Activated CD4-positive, CD25-positive, alpha-beta regulatory T cell treated with anti-CD3 and anti-CD28 coated beads, Interleukin-2, amount 50 U/mL, for 72 hours (primary cell): ENCODE measurements around the gene SLC12A2.

Experiments
- DNase-seq: peaks from one replicate; pipeline ENCODE4 v3.0.0; 2021

The SLC12A2 gene

GRCh38 chr5:128192368-128192767 is 108.8 kb downstream of the SLC12A2 start:
- DNase-seq, result no peak

DNA sequence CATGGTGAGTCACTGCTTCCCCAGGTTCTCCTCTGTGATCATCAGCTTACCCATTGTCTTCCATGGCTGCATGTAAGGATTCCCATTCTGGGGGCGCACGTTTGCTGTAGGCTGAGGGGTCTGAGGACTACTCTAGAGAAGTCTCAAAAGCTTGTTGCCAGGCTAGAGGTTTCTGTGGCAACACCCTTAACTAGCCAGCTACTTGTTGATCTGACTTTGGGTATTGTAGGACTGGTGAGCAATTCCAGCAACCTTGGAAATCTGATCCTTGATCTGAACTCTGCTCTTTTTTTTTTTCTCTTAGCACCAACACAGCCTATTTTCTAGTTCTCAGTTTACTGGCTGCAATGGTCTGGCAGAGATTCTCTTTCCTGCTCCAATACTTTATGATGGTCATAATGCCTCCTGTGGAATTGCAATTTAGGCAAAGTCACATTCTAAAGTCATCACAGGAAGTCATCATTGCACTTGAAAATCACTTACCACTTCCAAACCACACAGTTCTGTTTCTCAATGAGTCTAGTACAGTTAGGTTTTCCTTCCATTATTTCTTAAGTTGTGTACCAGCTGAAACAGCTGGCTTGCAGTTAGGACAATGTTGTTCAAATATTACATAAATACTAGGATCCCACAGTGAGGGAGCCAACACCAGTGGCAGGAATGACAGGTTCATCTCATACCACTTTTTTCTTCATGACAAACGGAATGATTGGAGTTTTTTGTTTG is 110.3 kb downstream of the SLC12A2 start:
- DNase-seq, result no peak

DNA sequence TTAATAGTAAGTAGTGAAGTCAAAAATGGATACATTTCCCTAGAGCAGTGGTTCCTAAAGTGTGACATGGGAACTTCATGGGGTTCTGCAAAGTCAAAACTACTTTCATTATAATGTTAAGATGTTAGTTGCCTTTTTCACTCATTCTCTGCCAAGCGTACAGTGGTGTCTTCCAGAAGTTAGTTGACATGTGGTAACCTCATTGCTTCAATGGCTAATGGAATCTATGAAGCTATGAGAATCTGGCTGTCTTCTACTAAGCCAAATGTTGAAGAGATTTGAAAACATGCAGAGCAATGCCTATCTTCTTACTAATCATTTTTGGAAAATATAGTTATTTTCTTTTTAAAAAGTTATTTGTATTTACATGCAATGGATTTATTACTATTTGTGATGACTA is 111.8 kb downstream of the SLC12A2 start:
- no peak for DNase-seq

GRCh38 chr5:128196080-128196479 is 112.5 kb downstream of the SLC12A2 start:
- no peak for DNase-seq

DNA sequence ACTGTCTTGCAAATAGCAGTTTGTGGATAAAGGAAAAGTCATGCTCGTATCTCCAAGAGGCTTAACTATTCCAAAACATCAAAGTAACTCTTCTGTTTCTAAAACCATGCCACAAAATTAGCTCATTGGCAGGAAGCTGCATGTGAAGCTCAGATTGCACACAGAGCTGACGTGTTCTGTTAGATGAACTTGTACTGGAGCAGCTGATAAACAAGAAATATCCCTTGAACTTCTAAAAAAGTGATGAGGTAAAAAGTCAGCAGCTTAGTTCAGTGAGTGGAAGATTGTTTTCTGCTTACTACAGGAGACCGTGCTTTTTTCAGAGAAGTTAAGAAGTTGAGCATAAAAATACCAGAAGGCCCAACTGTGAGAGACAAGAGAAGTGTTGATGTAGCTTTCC is 113.2 kb downstream of the SLC12A2 start:
- no peak for DNase-seq

DNA sequence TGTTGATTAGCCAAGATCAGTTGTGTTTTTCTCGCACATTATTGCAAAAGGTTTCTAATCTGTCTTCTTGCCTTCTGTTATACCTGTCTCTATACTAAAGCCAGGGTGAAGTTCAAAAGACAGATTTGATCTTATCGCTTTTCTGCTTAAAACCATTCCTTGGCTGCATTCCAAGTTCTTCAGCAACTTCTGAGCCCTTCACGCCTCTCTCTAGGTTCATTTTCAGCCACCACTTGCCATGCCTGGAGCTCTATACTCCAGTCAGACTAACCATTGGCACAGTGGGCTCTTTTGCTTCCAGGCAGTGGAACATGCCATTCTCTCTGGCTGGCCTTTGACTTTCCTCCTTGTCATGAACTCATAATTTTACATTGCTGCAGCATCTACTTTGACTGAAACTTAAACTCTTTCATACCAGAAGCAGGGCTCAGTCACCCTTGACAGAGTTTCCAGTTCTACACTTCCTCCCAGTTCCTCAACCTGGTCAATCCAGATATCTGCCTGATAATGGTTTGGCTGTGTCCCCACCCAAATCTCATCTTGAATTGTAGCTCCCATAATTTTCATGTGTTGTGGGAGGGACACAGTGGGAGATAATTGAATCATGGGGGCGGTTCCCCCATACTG is 114.4 kb downstream of the SLC12A2 start:
- no peak for DNase-seq

DNA sequence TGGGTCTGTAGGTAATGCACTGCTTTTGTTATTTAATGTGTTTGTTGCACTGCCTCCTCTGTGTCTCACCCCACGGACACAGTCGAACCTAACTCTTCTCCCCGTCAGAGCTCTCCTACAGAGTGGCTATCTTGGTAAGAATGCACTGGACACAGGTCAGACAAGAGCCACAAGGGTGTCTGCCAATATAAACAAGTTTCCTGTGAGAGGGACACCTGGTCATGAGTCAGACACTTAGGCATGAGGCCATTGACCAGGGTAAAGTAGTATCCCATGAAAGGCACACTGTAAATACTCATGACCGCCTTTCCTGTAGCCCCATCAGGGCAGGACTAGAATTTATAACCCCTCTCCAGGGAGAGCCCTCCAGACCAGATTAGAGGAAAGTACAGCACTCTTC is 115.5 kb downstream of the SLC12A2 start:
- no peak for DNase-seq

DNA sequence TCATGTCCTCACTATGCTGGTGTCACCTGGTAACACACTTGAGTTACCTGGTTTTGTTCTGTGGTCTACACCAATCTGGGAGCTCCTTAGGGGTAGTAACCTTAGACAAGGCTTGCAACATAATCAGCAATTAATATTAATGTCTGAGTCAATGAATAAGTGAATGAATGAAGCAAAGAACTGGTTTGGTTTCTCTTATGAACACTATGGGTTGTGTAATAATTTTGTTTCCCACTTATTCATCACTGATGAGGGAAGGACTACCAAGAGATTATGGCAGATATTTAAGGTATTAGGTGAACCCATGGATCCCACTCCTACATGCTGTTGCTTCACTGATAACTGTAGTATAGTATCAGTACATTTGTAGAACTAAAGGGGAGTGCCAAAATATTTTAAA is 116.0 kb downstream of the SLC12A2 start:
- no peak for DNase-seq

- DNase-seq, result peak; percentile 86
These were observed 117.7 kb downstream of the SLC12A2 start for GRCh38 chr5:128201065-128201926.

DNA sequence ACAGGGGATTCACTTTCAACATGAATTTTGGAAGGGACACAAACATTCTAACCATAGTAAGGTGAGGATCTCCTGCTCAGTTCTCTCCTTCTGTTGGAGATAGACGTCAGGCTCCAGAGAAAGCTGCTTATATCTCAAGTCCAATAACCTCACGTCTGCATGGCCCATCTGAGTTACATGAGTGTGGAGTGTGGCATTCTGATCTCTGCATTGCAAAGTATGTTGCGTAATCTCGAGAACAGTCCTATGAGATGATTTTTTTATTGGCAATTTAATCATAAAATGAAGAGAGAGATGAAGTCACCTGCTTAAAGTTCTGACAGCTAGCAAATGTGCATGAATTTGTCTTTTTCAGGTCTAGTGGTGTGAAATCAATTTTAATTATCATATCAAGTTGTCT is 118.8 kb downstream of the SLC12A2 start:
- no peak for DNase-seq

DNA sequence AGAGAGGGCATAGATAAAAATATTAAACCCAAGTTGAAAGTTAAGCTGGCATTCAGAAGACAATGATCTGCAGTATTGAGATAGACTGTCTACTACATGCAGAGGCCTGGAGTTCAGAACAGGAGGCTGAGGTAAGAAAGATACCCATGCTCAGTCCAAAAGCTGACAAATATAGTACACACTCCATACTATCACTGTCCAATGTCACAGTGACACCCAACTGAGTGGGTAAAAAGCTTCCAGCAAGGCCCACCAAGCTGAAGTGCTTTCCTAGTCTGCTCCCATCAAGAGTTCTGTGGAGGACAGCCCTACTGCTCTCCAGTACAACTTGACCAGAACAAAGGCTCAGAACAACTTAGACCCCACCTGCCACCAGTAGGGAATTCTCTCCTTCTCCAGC is 124.9 kb downstream of the SLC12A2 start:
- no peak for DNase-seq

DNA sequence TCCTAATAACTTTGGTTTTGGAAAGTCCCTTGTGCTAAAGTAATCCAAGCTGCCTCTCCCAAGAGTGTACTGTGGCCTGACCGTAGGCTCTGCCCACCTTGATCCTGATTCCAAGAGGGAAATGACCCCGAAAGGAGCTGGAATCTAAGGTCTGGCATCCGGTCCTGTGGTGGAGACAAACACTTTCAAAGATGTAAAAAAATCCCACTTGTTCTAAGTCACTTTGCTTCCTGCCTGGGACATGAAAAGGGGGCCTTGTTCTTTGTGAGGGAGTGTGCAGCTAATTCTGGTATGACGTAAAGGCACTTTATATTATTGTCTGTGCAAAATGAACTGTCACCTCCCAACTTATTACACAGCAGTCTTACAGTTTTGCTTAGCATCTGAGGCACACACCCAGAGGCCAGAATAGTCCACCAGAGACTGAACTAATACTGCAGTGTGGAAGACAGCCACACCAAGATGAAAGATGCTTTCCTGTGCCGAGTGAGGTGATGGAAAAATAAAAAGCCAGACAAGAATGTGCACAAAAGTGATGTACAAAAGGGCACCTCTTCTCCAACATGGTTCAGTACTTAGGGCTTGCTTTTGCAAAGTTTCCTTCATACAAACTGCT is 128.7 kb downstream of the SLC12A2 start:
- DNase-seq, result no peak

GRCh38 chr5:128213340-128213739 is 129.8 kb downstream of the SLC12A2 start:
- DNase-seq, result no peak

DNA sequence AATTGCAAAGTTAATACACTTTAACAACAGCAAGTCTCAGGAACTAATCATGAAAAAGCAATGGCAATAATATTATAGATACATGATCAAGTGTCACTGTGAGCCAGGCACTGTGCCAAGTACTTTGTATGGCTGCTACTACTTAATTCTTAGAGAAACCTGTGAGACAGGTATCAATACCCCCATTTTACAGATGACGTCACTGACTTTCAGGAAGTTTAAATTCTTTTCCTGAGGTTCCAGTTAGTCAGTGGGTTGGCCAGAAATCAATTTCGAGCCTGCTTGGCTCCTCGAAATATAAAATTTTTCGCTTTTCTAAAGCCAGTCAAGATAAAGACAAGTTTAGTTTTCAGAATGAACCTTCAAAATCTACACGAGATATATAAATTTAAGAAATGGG is 130.3 kb downstream of the SLC12A2 start:
- DNase-seq, result no peak

DNA sequence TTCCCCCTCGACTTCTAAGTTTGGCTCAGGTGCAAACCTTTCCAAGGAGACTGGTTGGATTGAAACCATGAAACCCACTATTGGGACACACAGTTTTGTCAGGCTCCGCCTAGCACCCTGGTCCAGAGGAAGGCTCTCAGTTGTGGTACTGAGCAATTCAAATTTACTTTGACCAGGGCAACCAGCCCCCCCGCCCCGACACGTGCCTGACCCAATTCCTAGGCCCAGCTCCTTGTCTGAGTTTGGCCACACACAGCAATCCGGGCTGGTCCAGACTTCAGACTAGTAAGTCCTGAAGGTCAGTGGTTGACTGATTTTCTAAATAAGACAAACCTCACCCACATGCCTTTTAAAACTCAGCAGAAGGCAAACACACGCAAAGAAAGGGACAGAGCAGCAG is 132.7 kb downstream of the SLC12A2 start:
- no peak for DNase-seq

- DNase-seq, result no peak
These were observed 133.4 kb downstream of the SLC12A2 start for GRCh38 chr5:128216860-128217531.

- no peak for DNase-seq
These were observed 137.3 kb downstream of the SLC12A2 start for GRCh38 chr5:128220841-128221240.

DNA sequence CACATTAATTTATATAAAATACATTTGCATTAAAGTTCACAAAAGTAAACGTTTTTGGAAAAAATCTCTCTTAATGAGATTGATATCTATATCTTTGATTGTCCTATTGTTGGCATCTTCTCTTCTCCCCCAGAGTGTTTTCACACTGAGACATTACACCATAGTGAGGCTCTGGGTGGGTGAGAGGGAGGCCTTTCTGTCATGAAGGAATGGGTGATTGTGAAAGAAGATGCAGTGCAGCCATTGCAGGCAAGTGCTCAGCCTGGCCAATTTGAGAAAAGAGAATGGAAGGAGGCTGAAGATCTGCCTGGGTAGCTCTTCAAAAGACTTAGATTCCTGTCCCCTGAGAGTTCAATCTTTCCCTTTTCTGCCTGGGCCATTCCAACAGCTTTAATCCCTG is 140.8 kb downstream of the SLC12A2 start:
- DNase-seq, result no peak

DNA sequence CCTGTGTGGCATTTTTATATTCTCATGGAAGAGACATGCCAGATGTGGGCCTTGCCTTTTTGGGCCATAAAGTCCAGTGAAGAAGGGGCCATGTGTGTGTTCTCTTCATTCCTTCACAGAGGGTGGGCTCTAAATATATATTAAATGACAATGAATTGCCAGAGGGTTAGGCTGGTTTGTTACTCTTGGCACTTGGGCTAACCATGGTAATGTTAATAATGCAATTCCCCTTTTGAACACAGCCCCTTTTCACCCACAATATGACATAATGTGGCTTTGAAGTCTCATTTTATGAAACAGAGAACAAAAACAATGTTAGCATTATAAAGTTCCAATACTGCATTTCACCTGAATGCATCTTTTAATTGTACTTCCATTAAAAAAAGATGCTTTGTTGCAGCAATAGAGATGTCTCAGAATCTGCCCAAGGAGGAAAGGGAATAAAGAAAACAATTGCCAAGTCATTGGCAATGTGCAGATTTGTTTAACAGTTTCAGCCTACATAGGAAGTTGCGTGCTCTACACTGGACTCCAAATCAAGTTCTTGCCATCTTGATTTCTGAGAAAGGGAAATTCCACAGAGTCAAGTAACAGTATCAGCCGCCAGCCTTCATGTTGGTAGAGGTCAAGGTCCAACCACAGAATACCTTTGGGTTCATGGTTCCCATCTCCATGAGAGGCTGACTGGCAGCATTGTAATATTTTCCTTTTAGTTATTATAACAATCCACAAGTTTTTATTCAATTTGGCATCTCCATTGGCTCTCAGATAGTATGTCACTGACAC is 141.9 kb downstream of the SLC12A2 start:
- DNase-seq, result no peak

GRCh38 chr5:128228008-128228407 is 144.4 kb downstream of the SLC12A2 start:
- no peak for DNase-seq

DNA sequence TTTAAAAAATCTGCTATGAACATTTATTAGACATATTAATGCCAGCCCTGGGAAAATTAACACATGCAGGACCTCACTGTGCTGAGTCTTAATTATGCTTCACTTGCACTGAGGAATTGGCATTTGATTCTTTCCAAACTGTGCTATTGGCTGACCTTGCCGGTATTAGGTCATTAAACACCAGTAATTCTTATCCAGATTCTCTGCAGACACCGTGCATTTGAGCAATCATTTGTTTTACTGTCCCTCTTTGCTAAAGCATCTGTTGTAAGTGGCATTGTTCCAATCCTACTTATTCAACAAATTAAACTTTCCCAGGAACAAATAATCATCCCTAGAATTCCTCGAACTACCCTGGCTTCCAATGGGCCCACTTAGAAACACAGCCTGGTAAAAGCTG is 145.0 kb downstream of the SLC12A2 start:
- DNase-seq, result no peak
